ENCODE results near the gene DCLK3.

The DCLK3 gene

GRCh38 chr3:36765104-36765503 is 751 bp upstream of the DCLK3 start:
- DNase-seq: no peak

GRCh38 chr3:36764704-36765038 is 318 bp upstream of the DCLK3 start:
- DNase-seq: no peak

GRCh38 chr3:36762918-36763849 is 1.2 kb downstream of the DCLK3 start:
- no peak for DNase-seq

- no peak for DNase-seq
These were observed 2.6 kb downstream of the DCLK3 start for GRCh38 chr3:36761779-36762178.

- DNase-seq: no peak
These were observed 8.1 kb downstream of the DCLK3 start for GRCh38 chr3:36756269-36756668.

- no peak for DNase-seq
These were observed 13.0 kb downstream of the DCLK3 start for GRCh38 chr3:36751326-36751725.

GRCh38 chr3:36750737-36751136 is 13.6 kb downstream of the DCLK3 start:
- no peak for DNase-seq

GRCh38 chr3:36744763-36745162 is 19.6 kb downstream of the DCLK3 start:
- DNase-seq: no peak

- no peak for DNase-seq
These were observed 20.5 kb downstream of the DCLK3 start for GRCh38 chr3:36743826-36744225.

GRCh38 chr3:36741285-36741684 is 23.1 kb downstream of the DCLK3 start:
- no peak for DNase-seq

GRCh38 chr3:36740787-36741186 is 23.6 kb downstream of the DCLK3 start:
- DNase-seq: no peak

- DNase-seq: no peak
These were observed 25.7 kb downstream of the DCLK3 start for GRCh38 chr3:36738702-36739101.

GRCh38 chr3:36736301-36736700 is 28.1 kb downstream of the DCLK3 start:
- DNase-seq: no peak

GRCh38 chr3:36734742-36735141 is 29.6 kb downstream of the DCLK3 start:
- DNase-seq: no peak

GRCh38 chr3:36733723-36734122 is 30.6 kb downstream of the DCLK3 start:
- no peak for DNase-seq

GRCh38 chr3:36733162-36733696 is 31.1 kb downstream of the DCLK3 start:
- no peak for DNase-seq

- no peak for DNase-seq
These were observed 33.4 kb downstream of the DCLK3 start for GRCh38 chr3:36730966-36731365.

- DNase-seq: no peak
These were observed 34.9 kb downstream of the DCLK3 start for GRCh38 chr3:36729204-36730056.

- DNase-seq: no peak
These were observed 49.8 kb downstream of the DCLK3 start for GRCh38 chr3:36714343-36715086.

- DNase-seq: no peak
These were observed 50.4 kb downstream of the DCLK3 start for GRCh38 chr3:36713904-36714303.

GRCh38 chr3:36710606-36711005 is 53.7 kb downstream of the DCLK3 start:
- no peak for DNase-seq

- no peak for DNase-seq
These were observed 54.5 kb downstream of the DCLK3 start for GRCh38 chr3:36709826-36710365.

GRCh38 chr3:36709281-36709680 is 55.1 kb downstream of the DCLK3 start:
- DNase-seq: no peak

All from activated CD4-positive, CD25-positive, alpha-beta regulatory T cell treated with anti-CD3 and anti-CD28 coated beads, Interleukin-2, amount 50 U/mL, for 72 hours (primary cell).